ENCODE data around the gene FSTL1. TPM values are rescaled to one million over a fixed set of nuclear protein-coding genes. Genes with fewer than 3 reads are reported as not detected.

Gene FSTL1
- total RNA-seq, 2 experiments from 2014 or later, result 1.0 to 2.9 TPM

GRCh38 chr3:120487191-120487650 is 36.4 kb upstream of the FSTL1 start:
- ATAC-seq, result no peak
- ChIA-PET CTCF (no interaction called here), POLR2A (no interaction called here)
- H3K27ac Mint-ChIP-seq, result no peak overlapping the region
- no peaks in the 10 kb centered on the region for H3K4me1 Mint-ChIP-seq (ENCODE audit: low read depth)
- no peak for DNase-seq
- intact Hi-C loops (cut with micrococcal nuclease), result no loop called here
- H3K27me3 Mint-ChIP-seq, result peaks cover 32% of the 10 kb centered on the region
- H3K9me3 Mint-ChIP-seq, result no peaks in the 10 kb centered on the region
- TF ChIP-seq CTCF (IDR thresholded peaks at IDR 0.05), result no peak
- no peaks in the 10 kb centered on the region for H3K36me3 Mint-ChIP-seq (ENCODE audit: low read depth)
- no peak overlapping the region for H3K4me3 Mint-ChIP-seq

- ChIA-PET CTCF (no interaction called here), POLR2A (no interaction called here)
- DNase-seq (no peak), ATAC-seq (no peak)
- Mint-ChIP-seq H3K4me3 (no peak overlapping the region), H3K9me3 (no peaks in the 10 kb centered on the region), H3K27ac (no peak overlapping the region), H3K27me3 (peaks cover 5% of the 10 kb centered on the region), H3K4me1 (ENCODE audit: low read depth) (no peaks in the 10 kb centered on the region), H3K36me3 (ENCODE audit: low read depth) (no peaks in the 10 kb centered on the region)
- TF ChIP-seq CTCF (IDR thresholded peaks at IDR 0.05), result no peak
- intact Hi-C loops (cut with micrococcal nuclease), result no loop called here
These were observed 30.3 kb upstream of the FSTL1 start for GRCh38 chr3:120481081-120481480.

- no peak for ATAC-seq
- CTCF ChIA-PET, result interaction anchor here (1.6 kb wide), 1 partner anchor 81 kb away, joined by 4 read pairs; no protein-coding TSS in a partner anchor
- Mint-ChIP-seq H3K27me3 (peaks cover 10% of the 10 kb centered on the region), H3K36me3 (ENCODE audit: low read depth) (no peaks in the 10 kb centered on the region), H3K27ac (no peak overlapping the region), H3K4me3 (no peak overlapping the region), H3K4me1 (ENCODE audit: low read depth) (no peaks in the 10 kb centered on the region), H3K9me3 (no peaks in the 10 kb centered on the region)
- intact Hi-C loops (cut with micrococcal nuclease), result no loop called here
- no peak for TF ChIP-seq CTCF (IDR thresholded peaks at IDR 0.05)
- no peak for DNase-seq
- POLR2A ChIA-PET, result no interaction called here
These were observed 27.0 kb upstream of the FSTL1 start for GRCh38 chr3:120477781-120478180.

- ChIA-PET POLR2A (no interaction called here), CTCF (interaction anchor here (1.0 kb wide), 1 partner anchor 83 kb away, joined by 3 read pairs; no protein-coding TSS in a partner anchor)
- TF ChIP-seq CTCF (IDR thresholded peaks at IDR 0.05), result no peak
- ATAC-seq (no peak), DNase-seq (no peak)
- H3K4me3 Mint-ChIP-seq, result no peak overlapping the region
- intact Hi-C loops (cut with micrococcal nuclease), result no loop called here
- no peaks in the 10 kb centered on the region for H3K36me3 Mint-ChIP-seq (ENCODE audit: low read depth)
- H3K9me3 Mint-ChIP-seq, result no peaks in the 10 kb centered on the region
- H3K27me3 Mint-ChIP-seq, result peaks cover 15% of the 10 kb centered on the region
- no peaks in the 10 kb centered on the region for H3K4me1 Mint-ChIP-seq (ENCODE audit: low read depth)
- no peak overlapping the region for H3K27ac Mint-ChIP-seq
These were observed 25.1 kb upstream of the FSTL1 start for GRCh38 chr3:120475722-120476377.

- Mint-ChIP-seq H3K27ac (no peak overlapping the region), H3K27me3 (peaks cover 17% of the 10 kb centered on the region), H3K9me3 (no peaks in the 10 kb centered on the region), H3K4me3 (no peak overlapping the region), H3K4me1 (ENCODE audit: low read depth) (no peaks in the 10 kb centered on the region), H3K36me3 (ENCODE audit: low read depth) (no peaks in the 10 kb centered on the region)
- CTCF ChIA-PET, result interaction anchor here (1.5 kb wide), 1 partner anchor 85 kb away, joined by 4 read pairs; no protein-coding TSS in a partner anchor
- ATAC-seq (no peak), DNase-seq (no peak)
- intact Hi-C loops (cut with micrococcal nuclease), result no loop called here
- no peak for TF ChIP-seq CTCF (IDR thresholded peaks at IDR 0.05)
- POLR2A ChIA-PET, result no interaction called here
These were observed 23.3 kb upstream of the FSTL1 start for GRCh38 chr3:120473896-120474675.

Measured in activated CD8-positive, alpha-beta T cell treated with anti-CD3 and anti-CD28 coated beads for 36 hours (primary cell).